ENCODE measurements around the gene AKT1S1. TPM values are rescaled to one million over a fixed set of nuclear protein-coding genes. Genes with fewer than 3 reads are reported as not detected.

AKT1S1 gene
- total RNA-seq, 4 donors from 2014 or later: 5.5 to 20.3 (median 9.1) TPM

DNA sequence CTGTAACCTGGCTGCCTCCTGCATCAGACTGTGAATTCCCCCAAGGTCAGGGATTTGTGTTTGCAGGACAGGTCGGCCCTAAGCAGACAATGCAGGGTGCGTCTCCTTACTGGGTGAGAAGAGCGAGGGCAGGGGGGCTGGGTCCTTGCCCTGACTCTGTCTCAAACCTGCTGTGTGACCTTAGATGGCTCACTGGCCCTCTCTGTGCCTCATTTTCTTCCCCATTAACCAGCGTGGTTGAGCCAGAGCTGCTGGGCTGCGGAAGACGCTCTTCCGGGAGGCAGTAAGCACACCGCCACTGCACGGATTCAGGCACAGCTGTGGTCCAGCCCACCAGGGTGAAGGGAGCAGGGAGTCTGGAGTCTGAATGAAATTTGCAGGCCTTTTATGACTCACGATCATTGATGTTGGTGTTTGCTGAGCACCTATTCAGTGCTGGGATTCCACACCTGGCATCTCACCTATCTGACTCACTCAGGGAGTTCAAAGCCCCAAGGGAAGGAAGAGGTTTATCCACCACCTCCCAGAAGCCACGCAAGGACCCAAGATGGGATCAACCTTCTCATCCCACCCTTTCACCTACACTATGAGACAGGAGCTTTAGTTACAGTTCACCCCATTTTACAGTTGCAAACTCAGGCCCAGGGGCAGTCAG lies 2.5 kb downstream of the AKT1S1 start:
- TF ChIP-seq, protein P1, sequence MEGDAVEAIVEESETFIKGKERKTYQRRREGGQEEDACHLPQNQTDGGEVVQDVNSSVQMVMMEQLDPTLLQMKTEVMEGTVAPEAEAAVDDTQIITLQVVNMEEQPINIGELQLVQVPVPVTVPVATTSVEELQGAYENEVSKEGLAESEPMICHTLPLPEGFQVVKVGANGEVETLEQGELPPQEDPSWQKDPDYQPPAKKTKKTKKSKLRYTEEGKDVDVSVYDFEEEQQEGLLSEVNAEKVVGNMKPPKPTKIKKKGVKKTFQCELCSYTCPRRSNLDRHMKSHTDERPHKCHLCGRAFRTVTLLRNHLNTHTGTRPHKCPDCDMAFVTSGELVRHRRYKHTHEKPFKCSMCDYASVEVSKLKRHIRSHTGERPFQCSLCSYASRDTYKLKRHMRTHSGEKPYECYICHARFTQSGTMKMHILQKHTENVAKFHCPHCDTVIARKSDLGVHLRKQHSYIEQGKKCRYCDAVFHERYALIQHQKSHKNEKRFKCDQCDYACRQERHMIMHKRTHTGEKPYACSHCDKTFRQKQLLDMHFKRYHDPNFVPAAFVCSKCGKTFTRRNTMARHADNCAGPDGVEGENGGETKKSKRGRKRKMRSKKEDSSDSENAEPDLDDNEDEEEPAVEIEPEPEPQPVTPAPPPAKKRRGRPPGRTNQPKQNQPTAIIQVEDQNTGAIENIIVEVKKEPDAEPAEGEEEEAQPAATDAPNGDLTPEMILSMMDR (IDR thresholded peaks at IDR 0.05; ENCODE audit: low read depth): no peak

DNA sequence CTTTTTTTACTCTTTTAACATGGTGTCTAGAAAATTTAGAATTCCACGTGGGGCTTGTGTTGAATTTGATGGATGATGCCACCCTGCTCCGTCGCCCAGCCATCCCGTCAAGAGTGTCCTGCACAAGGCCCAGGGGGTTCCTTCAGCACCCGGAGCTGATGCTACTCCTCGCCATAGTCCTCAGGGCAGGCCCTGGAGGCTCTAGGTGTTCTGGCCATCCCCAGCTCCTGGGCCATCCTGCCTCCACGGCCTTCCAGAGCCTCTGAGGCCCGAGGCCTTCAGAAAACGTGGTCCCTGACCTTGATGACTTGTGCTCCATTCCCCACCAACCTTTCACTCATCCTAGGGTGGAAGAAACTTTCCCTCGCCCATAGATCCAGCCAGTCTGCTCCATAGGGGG lies 3.3 kb downstream of the AKT1S1 start:
- TF ChIP-seq, protein P1 (IDR thresholded peaks at IDR 0.05; ENCODE audit: low read depth): no peak

DNA sequence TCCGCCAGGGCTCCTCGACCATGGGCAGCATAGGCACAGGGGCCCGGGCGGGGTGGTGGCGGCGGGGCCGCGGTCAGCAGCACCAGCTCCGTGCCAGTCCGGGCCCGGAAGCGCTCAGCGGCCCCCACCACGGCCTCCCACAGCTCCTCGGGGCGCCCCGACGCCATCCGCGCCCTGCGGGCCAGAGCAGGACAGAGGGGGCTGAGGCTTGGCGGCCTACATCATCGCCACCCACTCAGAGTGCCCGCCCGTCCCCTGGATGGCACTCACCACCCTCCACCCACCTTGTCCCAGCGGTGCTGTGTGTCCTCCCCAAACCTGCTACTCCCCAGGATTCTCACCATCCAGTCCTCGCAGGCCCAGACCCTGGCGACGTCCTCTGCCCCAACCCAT lies 4.0 kb downstream of the AKT1S1 start:
- TF ChIP-seq, protein P1 (IDR thresholded peaks at IDR 0.05; ENCODE audit: low read depth): no peak

DNA sequence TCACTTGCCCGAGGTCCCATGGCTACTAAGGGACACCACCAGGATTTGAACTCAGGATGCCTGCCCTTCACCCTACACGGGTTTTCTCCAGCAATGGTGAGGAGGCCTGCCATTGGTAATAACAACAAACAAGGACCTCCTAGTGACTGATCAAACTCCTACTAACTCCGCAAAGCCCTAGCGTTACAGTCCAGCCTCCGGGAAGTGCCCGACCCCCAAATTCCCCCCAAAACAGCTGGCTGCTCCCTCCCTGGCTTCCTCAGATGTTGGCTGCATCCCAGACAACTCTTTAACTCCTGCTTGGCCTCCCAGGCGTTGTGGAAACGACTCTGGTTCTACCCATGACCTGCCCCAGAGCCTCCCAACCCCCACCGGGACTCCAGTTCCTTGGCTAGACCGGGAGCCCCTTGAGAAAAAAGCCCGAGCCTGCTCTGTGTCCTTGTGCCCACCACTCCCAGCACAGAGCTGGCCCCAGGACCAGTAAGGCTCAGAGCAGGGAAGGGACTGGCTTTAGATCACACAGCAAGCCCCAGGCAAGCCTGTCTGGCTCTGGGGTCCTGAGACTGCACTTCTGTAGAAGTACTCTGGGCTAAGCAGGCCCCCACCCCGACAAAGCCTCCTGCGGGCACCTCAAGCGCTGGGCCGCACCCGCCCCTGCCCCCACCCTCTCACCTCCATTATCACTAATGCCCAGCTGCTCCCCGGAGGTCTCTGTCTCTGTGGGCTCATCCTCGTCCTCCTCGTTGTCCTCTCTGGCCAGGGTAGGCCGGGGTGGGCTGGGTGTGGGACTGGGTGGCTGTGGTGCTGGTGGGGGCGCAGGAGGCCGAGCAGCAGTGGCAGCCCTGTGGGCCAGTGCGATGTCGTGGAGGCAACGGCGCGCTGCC lies 4.7 kb downstream of the AKT1S1 start:
- TF ChIP-seq, protein P1 (IDR thresholded peaks at IDR 0.05; ENCODE audit: low read depth): no peak

DNA sequence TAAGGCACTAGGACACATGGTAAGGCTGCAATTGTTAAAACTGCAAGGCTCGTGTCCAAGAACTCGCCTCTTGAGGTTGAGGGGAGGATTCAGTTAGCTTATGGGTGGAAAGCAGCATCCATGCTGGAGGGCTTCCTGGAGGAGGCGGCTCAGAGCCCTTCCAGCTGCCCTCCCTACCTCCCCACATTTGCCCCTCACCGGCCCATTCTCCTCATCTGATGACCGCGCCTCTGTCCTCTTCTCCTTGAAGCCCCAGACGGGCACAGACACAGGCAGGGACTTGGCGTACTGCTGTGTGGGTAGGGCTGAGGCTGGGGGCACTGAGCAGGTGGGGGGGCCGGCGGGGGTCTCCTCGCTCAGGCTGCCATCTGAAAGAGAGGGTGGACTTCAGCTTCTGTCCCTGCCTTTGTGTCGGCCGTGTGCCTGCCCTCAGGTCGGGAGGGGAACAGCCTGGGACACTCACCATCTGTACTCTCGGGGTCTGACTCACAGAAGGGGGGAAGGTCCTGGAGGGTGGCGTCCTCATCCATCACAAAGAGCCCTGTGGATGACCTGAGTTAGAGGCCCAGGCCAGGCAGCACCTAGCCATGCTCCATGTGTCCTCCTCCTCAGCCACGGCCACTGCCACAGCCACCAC lies 5.7 kb downstream of the AKT1S1 start:
- TF ChIP-seq, protein P1 (IDR thresholded peaks at IDR 0.05; ENCODE audit: low read depth): no peak

DNA sequence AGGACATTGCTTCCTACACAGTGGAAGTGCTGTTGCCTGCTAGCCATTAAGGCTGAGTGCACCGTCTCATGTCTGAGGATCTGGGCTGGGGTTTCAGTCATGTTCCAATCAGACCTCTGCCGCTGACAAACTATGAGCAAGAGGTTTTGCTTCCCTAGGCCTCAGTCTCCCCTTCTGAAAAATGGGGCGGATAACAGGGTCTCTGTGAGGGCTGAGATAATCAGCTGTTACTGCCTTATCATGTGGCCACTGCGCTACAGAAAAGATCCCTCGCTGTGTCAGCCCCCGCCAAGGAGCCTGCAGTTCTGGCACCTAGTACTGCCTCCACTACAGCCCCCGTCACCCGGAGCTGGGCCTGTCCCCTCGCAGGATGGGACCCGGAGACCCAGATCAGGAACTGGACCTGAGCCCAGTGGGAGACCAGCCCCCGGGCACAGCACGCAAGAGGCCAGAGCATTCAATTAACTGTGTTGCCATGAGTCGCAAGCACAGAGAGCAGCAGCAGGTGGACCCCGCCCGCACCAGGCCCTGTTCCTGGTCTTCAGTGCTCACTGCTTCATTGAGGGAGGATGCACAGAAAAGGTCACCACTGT lies 6.8 kb downstream of the AKT1S1 start:
- TF ChIP-seq, protein P1 (IDR thresholded peaks at IDR 0.05; ENCODE audit: low read depth): no peak
